Neural cell (in vitro differentiated cells): ENCODE data around the gene FUT1.
"Not testable (repeated sequence)": the region's sequence is repeated elsewhere in the genome, so short reads cannot be mapped to it uniquely, and the experiment has no call there.

ENCODE experiments used
- EP300 ChIP-seq: fragments of 450-650 bp; conservative IDR thresholded peaks from 2 replicates; pipeline ENCODE4 v1.6.1; 2014; ENCODE audit warnings: antibody characterized with exemption, mild to moderate bottlenecking, moderate library complexity; ENCODE audit not compliant: poor library complexity, severe bottlenecking
- EZH2 ChIP-seq: fragments of 200-600, 300-800 bp; shearing (Covaris generic), sonication (generic); IDR thresholded peaks from 2 replicates; pipeline ENCODE4 v1.6.1; 2014; ENCODE audit warnings: antibody characterized with exemption, low read length, borderline replicate concordance, mild to moderate bottlenecking; ENCODE audit not compliant: insufficient read depth, poor library complexity, severe bottlenecking
- MXI1 ChIP-seq: fragments of 450-650 bp; conservative IDR thresholded peaks from 2 replicates; pipeline ENCODE4 v1.6.1; 2014; ENCODE audit warnings: antibody characterized with exemption, mild to moderate bottlenecking; ENCODE audit not compliant: poor library complexity, severe bottlenecking
- POLR2AphosphoS5 ChIP-seq: IDR thresholded peaks from 2 replicates; pipeline ENCODE4 v1.6.1; 2012
- SMC3 ChIP-seq: fragments of 450-650 bp; conservative IDR thresholded peaks from 2 replicates; pipeline ENCODE4 v1.6.1; 2014; ENCODE audit warnings: antibody characterized with exemption, mild to moderate bottlenecking, moderate library complexity; ENCODE audit not compliant: poor library complexity
- TF ChIP-seq, protein P1 (sequence below): fragments of 450-650 bp; IDR thresholded peaks from 2 replicates; pipeline ENCODE4 v1.5.1; 2014; ENCODE audit warnings: antibody characterized with exemption, mild to moderate bottlenecking, moderate library complexity; ENCODE audit not compliant: poor library complexity, severe bottlenecking
- TF ChIP-seq, protein P2 (sequence below): IDR thresholded peaks from 2 replicates; pipeline ENCODE4 v1.6.1; 2012; ENCODE audit warnings: borderline replicate concordance

DNA sequence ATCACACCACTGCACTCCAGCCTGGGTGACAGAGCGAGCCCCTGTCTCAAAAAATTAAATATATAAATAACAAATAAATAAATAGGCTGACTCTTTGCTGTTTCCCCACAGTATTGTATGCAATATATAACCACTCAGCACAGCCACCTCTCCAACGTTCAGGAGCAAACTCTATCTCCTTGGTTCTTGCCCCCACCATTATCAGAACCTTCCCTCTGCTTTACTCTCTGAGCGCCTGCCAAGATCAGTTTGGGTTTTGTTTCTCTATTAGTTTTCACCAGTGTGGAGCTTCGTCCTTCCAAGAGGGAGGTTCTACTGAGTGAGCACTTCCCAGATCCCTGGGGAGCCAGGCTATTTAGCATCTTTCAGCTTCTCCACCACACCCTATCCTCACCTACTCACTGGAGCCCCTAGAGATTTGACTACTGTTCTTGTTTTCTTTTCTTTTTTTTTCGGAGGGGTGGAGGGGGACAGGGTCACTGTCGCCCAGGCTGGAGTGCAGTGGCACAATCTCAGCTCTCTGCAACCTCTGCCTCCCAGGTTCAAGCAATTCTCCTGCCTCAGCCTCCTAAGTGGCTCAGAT is 15.8 kb upstream of the FUT1 start:
- TF ChIP-seq, protein P1, sequence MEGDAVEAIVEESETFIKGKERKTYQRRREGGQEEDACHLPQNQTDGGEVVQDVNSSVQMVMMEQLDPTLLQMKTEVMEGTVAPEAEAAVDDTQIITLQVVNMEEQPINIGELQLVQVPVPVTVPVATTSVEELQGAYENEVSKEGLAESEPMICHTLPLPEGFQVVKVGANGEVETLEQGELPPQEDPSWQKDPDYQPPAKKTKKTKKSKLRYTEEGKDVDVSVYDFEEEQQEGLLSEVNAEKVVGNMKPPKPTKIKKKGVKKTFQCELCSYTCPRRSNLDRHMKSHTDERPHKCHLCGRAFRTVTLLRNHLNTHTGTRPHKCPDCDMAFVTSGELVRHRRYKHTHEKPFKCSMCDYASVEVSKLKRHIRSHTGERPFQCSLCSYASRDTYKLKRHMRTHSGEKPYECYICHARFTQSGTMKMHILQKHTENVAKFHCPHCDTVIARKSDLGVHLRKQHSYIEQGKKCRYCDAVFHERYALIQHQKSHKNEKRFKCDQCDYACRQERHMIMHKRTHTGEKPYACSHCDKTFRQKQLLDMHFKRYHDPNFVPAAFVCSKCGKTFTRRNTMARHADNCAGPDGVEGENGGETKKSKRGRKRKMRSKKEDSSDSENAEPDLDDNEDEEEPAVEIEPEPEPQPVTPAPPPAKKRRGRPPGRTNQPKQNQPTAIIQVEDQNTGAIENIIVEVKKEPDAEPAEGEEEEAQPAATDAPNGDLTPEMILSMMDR: not testable (repeated sequence)
- TF ChIP-seq EZH2, POLR2AphosphoS5, MXI1, EP300, SMC3: not testable (repeated sequence)
- TF ChIP-seq, protein P2, sequence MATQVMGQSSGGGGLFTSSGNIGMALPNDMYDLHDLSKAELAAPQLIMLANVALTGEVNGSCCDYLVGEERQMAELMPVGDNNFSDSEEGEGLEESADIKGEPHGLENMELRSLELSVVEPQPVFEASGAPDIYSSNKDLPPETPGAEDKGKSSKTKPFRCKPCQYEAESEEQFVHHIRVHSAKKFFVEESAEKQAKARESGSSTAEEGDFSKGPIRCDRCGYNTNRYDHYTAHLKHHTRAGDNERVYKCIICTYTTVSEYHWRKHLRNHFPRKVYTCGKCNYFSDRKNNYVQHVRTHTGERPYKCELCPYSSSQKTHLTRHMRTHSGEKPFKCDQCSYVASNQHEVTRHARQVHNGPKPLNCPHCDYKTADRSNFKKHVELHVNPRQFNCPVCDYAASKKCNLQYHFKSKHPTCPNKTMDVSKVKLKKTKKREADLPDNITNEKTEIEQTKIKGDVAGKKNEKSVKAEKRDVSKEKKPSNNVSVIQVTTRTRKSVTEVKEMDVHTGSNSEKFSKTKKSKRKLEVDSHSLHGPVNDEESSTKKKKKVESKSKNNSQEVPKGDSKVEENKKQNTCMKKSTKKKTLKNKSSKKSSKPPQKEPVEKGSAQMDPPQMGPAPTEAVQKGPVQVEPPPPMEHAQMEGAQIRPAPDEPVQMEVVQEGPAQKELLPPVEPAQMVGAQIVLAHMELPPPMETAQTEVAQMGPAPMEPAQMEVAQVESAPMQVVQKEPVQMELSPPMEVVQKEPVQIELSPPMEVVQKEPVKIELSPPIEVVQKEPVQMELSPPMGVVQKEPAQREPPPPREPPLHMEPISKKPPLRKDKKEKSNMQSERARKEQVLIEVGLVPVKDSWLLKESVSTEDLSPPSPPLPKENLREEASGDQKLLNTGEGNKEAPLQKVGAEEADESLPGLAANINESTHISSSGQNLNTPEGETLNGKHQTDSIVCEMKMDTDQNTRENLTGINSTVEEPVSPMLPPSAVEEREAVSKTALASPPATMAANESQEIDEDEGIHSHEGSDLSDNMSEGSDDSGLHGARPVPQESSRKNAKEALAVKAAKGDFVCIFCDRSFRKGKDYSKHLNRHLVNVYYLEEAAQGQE: not testable (repeated sequence)
